ENCODE results near the gene CYLD. TPM values are rescaled to one million over a fixed set of nuclear protein-coding genes. Genes with fewer than 3 reads are reported as not detected.

CYLD gene
- total RNA-seq, 1 donor from 2014 or later: 355 TPM

DNA sequence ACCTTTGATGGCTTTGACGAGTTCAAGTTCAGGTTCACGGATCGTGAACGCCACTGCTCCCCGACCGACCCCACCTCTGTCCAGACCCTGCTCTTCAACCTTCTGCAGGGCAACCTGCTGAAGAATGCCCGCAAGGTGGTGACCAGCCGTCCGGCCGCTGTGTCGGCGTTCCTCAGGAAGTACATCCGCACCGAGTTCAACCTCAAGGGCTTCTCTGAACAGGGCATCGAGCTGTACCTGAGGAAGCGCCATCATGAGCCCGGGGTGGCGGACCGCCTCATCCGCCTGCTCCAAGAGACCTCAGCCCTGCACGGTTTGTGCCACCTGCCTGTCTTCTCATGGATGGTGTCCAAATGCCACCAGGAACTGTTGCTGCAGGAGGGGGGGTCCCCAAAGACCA lies 30.8 kb upstream of the CYLD start:
- intact Hi-C loops (cut with micrococcal nuclease): no loop called here

DNA sequence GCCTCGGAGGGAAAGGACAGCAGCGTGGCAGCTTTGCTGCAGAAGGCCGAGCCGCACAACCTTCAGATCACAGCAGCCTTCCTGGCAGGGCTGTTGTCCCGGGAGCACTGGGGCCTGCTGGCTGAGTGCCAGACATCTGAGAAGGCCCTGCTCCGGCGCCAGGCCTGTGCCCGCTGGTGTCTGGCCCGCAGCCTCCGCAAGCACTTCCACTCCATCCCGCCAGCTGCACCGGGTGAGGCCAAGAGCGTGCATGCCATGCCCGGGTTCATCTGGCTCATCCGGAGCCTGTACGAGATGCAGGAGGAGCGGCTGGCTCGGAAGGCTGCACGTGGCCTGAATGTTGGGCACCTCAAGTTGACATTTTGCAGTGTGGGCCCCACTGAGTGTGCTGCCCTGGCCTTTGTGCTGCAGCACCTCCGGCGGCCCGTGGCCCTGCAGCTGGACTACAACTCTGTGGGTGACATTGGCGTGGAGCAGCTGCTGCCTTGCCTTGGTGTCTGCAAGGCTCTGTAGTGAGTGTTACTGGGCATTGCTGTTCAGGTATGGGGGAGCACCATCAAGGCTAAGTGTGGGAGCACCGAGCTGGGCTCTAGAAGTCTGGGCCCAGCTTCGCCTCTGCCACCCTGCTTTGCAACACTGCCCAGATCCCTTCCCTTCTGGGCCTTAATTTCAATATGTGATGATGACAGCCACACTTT lies 29.9 kb upstream of the CYLD start:
- intact Hi-C loops (cut with micrococcal nuclease): no loop called here

DNA sequence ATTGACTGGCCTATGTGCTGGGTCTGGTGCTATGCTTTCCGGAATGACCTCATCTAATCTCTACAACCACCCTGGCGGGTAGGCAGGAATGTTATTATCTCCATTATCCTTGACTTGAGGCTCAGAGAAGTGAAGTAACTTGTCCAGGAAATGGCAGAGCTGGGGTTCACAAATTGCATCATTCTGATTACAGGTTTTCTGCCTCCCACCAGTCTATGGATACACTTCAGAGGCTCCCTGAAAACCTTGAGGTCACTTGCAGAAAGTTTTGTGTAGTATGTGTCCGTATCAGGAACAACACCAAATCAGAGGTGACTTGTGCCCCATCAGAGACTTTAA lies 29.4 kb upstream of the CYLD start:
- intact Hi-C loops (cut with micrococcal nuclease): no loop called here

DNA sequence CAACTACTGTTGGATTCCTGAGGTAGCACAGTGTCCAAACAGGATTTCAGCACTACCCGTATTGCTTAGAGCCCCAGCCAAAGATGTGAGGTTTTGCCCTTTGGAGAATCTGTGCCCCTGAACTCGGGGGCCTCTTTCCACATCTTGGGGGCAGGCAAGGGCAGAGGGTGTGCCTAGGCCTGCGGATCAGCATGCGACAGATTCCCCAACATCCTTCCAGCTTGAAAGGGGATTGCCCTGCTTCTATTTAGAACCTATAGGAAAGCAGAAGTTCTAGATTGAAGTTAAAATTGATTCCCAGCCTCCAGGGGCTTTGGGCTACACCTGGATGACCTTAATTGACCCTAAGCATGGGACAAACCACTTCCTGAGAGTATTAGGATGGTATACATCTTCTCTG lies 28.9 kb upstream of the CYLD start:
- intact Hi-C loops (cut with micrococcal nuclease): no loop called here

DNA sequence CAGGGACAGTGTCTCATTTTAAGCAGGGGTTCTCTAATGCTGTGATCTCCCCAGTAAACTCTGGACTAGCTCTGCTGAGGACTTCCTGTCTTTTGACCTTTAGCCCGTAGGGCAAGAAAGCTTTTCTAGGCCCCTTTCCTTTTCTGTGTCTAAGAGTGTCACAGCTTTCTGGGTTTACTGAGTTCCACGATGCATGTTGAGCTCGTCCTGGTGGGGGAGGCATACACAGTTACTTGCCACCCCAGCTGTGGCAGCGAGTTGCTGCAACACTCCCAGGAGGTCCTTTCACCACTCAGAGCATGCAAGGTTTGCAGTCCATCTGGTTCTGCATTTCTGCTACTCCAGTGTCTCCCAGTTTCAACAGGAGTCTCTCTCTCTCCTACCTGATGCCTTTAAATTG lies 24.8 kb upstream of the CYLD start:
- intact Hi-C loops (cut with micrococcal nuclease): no loop called here

DNA sequence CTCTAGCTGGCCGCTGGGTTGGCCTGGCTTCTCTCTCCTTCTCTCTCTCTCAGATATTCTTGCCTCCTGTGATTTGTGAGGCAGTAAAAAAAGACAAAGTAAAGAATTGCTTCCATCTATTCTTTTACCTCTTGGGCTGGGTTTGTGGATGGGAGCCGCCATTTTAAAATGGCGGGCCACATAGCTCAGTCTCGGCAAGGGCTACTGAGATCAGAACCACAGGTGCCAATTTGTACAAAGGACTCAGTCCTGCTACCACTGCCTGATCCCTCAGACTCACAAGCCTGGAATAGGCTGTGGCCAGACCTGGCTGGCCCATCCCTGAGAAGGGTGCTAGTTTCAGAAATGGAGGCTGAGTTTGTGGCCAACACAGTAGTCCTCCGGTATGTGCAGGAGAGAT lies 24.4 kb upstream of the CYLD start:
- intact Hi-C loops (cut with micrococcal nuclease): no loop called here

DNA sequence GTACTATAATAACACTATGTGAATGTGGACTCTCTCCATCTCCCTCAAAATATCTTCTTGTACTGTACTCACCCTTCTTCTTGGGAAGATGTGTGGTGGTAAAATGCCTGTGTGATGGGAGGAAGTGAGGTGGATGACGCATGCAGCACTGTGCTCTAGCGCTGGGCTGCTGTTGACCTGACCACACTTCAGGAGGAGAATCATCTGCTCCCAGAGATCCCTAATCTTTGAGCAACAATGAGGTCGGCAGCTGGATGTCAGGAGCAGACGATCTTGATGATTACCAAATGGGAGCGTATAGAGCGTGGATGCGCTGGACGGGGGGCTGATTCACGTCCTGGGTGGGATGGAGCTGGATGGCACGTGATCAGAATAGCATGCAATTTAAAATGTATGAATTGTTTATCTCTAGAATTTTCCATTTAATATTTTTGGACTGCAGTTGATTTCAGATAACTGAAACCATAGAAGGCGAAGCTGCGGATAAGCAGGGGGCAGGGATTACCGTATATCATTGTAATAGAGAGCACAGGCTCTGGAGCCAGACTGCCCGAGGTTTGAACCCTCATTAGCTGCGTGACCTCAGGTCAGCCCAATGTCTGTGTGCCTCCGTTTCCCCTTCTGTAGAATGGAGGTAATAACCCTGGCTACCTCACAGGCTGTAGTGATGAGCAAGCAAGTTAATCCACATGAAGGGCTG lies 23.7 kb upstream of the CYLD start:
- intact Hi-C loops (cut with micrococcal nuclease): no loop called here

DNA sequence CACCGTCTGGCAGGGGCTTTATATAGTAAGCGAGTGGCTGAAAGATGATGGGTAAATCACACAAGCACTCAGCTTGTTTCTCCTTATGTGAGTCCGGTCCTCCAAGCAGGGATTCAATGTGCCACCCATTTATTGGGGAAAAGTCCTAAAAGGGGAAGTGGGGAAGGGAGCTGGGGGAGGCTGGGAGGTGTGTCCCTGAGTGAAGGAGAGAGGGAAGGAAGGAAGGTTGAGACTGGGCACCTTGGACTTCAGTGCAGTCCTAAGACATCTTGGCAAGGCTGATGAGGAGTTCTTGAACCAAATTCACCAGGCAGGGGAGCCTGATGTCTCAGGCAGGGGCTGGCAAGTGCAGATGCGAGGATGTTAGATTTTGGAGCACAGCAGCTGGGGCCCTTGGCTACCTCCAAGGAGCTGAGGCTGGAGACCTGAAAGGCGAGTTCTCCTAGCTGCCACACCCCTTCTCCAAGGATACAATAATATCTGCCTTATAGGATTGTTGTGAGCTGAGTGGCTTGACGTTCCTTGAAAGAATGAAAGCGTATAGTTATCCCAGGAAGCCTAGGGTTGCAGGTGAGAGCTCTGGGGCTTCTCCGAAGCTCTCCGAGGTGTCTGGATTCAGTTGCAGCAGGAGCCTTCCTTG lies 23.0 kb upstream of the CYLD start:
- intact Hi-C loops (cut with micrococcal nuclease): no loop called here

DNA sequence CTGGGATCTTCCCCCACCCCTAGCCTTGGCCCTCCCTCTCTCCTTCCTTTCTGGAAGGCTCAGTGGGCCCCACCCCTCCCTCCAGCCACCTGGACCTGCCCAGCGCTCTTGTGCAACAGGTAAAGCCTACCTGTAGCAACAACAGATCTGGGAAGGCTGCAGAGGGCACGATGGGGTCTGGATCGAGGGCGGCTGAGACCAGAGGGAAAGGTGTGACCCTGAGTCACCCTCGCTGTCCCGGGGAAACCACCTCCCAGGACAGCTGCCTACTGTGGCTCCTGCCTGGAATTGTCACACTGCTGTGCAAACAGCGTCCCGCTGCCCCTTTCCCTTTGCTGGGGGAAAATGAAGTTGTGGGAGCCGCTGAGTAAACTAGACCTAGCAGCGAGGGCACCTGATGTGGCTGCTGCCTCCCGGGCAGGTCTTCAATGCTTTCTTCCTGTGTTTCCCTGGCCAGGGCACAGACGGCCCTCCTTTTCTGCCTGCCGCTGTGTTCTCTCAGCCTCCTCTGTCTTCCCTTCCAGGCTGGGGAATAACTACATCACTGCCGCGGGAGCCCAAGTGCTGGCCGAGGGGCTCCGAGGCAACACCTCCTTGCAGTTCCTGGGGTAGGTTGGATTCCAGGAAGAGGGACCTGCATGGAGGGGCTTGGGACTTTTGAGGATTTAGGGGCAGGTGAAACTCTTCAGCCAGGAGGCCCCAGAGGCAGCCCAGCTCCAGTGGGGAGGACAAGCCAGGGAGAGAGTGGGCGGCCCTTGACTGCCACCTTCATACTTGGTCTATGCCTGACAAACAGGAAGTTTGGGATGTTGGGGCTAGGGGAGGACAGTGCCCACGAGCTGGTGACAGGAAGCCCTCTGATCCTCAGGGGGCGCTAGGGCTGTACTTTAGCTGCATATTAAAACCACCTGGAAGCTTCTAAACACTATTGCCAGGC lies 22.2 kb upstream of the CYLD start:
- intact Hi-C loops (cut with micrococcal nuclease): no loop called here

DNA sequence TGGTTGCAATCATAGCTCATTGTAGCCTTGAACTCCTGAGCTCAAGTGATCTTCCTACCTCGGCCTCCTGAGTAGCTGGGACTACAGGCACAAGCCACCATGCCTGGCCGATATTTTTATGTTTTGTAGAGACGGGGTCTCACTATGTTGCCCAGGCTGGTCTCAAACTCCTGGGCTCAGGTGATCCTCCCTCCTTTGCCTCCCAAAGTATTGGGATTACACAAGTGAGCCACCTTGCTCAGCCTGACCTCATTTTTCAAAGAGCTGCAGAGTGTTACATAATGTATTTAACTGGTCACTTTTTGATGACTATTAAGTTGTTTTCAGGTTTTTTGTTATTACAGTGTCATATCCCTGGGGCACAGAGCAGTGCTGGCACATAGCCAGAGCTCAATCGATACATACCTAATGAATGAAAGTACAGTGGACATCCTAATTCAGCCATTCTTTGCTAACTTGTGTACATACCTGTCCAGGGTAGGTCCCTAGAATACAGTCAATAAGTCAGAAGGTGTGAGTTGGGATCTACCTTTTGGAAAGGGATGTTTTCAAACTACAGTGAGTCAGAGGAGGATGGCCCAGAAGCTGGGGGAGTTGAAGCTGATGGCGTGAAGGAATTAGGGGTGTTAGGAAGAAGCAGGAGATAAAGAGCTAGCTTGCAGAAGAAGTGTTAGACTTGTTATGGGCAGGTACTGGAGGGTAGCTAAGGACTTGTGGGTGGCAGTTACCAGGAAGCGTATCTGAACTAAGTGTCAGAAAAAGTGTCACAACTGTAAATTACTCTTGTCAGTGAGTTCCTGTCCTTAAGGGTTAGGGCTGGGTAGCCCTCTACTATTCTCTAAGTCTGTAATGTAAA lies 20.1 kb upstream of the CYLD start:
- intact Hi-C loops (cut with micrococcal nuclease): no loop called here

DNA sequence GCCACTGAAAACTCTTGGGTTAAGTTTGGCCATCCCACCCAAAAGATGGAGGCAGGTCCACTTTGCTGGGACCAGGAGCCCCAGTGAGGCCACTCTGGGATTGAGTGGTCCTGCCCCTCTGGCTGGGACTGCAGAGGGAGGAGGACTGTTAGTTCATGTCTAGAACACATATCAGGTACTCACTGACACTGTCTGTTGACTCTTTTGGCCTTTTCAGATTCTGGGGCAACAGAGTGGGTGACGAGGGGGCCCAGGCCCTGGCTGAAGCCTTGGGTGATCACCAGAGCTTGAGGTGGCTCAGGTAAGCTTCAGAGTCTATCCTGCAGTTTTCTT lies 19.5 kb upstream of the CYLD start:
- intact Hi-C loops (cut with micrococcal nuclease): no loop called here

DNA sequence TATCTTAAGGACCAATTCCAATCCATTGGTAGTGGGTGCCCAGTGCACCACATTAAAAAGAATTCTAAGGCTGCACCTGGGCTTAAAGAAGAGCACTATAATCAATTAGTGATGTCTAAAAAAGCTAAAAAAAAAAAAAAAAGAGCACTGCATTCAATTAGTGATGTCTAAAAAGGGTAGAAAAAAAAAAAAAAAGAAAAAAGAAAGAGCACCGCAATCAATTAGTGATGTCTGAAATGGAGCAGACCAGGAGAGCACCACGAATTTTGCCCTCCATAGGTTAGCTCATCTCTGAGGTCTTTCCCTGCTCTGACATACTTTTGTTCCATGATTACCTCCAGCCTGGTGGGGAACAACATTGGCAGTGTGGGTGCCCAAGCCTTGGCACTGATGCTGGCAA lies 18.9 kb upstream of the CYLD start:
- intact Hi-C loops (cut with micrococcal nuclease): no loop called here

DNA sequence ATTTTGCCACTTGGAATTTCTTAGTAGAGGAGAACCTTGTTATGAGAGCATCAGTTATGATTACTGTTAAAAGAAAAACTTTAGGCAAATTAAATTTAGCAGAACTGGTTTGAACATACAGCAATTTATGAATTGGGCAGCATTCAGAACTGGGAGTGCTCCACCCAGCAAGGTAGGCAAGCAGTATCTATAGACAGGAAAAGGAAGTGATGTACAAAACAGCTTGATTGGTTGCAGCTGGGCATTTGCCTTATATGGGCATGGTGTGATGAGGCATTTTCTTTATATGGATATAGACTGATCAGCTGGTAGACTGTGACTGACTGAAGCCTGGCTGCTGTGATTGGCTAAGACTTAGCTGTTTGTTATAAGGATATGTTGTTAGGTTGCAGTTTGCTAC lies 17.6 kb upstream of the CYLD start:
- intact Hi-C loops (cut with micrococcal nuclease): loop anchor here (2.0 kb wide), 1 partner anchor 16 kb away; no protein-coding TSS in a partner anchor

DNA sequence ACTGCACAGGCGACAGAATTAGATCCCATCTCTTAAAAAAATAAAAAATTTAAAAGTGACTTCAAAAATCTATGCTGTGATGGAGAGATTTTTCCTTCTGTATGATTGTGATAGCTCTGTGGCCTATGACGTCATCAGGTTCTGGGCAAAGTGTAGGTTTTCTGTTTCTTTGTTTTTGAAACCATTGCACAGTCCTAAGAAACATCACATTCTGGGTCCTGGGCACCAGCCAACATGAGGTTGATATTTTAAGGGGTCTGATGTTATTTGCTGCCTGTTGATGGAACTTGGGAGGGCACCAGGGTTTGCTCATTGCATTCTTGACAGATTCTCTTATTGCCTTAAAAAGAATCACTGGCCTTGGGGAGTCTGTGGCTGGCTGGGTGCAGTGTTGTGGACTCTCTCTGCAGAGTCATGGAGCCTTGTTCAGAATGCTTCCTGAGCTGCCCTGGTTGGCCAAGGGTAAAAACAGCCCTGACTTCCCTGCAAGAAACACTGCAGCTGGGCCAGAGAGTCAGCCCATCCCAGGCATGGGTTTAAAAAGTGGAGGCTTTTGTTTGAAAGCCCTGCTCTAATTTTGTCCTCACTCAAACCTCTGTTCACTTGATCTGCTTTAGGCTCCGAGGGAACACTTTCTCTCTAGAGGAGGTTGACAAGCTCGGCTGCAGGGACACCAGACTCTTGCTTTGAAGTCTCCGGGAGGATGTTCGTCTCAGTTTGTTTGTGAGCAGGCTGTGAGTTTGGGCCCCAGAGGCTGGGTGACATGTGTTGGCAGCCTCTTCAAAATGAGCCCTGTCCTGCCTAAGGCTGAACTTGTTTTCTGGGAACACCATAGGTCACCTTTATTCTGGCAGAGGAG lies 10.5 kb upstream of the CYLD start:
- intact Hi-C loops (cut with micrococcal nuclease): loop anchor here (1.0 to 2.0 kb wide), 3 partner anchors 10 to 47 kb away; no protein-coding TSS in a partner anchor

DNA sequence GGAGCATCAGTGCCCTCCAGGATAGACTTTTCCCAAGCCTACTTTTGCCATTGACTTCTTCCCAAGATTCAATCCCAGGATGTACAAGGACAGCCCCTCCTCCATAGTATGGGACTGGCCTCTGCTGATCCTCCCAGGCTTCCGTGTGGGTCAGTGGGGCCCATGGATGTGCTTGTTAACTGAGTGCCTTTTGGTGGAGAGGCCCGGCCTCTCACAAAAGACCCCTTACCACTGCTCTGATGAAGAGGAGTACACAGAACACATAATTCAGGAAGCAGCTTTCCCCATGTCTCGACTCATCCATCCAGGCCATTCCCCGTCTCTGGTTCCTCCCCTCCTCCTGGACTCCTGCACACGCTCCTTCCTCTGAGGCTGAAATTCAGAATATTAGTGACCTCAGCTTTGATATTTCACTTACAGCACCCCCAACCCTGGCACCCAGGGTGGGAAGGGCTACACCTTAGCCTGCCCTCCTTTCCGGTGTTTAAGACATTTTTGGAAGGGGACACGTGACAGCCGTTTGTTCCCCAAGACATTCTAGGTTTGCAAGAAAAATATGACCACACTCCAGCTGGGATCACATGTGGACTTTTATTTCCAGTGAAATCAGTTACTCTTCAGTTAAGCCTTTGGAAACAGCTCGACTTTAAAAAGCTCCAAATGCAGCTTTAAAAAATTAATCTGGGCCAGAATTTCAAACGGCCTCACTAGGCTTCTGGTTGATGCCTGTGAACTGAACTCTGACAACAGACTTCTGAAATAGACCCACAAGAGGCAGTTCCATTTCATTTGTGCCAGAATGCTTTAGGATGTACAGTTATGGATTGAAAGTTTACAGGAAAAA lies 9.7 kb upstream of the CYLD start:
- intact Hi-C loops (cut with micrococcal nuclease): loop anchor here (1.0 to 2.0 kb wide), 3 partner anchors 9 to 47 kb away; no protein-coding TSS in a partner anchor

DNA sequence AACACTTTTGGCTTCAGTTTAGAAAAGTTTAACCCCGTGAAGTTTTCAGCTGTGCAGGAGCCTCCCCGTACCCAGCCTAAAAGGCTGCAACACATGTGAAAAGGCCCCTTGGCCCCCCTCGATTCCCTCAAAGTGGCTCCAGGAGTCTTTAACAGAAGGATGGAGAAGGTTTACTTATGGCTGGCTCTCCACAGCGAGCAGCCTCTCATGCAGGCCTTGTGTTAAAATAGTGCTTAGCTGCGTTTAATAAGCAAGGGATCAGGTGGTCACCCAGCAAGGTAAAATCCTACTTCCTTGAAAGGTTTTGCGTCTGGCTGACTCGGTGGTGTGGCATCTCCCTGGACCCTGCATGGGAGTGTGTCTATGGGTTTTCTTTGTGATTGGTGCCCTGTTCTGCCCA lies 8.4 kb upstream of the CYLD start:
- intact Hi-C loops (cut with micrococcal nuclease): no loop called here

DNA sequence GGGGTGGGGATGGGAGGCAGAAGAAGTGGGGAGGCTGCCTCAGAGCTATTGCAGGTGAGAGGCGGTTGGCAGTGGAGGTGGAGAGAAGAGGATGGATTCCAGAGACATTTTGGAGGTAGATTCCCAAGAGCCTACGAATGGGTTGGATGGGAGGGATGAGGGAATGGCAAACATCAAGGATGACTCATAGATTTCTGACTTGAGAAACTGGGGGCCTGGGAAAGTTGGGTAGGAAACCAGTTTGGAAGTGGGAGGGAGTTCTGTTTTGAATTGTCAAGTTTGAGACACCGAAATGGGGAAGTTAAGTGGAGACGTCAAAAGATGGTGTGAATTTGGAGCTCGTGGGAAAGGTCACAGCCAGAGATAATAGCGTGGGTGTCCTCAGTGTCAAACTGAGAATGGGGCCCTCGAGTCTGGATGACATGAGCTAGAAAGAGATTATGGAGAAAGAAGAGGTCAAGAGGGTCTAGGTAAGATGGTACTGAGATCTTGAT lies 6.2 kb upstream of the CYLD start:
- intact Hi-C loops (cut with micrococcal nuclease): no loop called here

DNA sequence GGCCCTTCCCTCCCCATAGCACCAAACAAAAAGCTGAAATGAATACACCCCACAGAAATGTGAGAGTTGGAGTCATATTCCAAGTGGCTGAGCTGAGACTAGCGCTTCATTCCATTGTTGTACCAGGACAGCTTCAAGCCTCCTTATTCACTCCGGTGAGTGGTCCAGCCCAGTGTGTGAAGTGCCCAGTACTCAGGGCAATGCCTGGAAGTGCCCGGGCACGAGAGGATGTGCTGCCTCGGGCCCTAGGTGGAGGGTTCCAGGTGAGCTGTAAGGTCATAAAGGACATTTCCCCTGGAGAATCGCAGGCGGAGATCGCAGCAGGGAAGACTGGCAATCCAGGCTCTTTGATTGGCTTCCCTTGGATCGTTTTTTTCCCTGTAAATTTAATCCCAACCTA lies 5.4 kb upstream of the CYLD start:
- intact Hi-C loops (cut with micrococcal nuclease): no loop called here
